IMR-90 (cell line): ENCODE measurements around the gene MYF6.

Source experiments
- BHLHE40 ChIP-seq: fragments of 150-350 bp; IDR thresholded peaks from 2 replicates; pipeline ENCODE4 v1.6.1; 2016; ENCODE audit warnings: mild to moderate bottlenecking, low read depth, low read length
- CEBPB ChIP-seq: IDR thresholded peaks from 2 replicates; pipeline ENCODE4 v1.6.1; 2012; ENCODE audit warnings: low read depth, low read length, improper control_type of control experiment
- CHD1 ChIP-seq: IDR thresholded peaks from 2 replicates; pipeline ENCODE4 v1.6.1; 2012; ENCODE audit warnings: low read depth, low read length, improper control_type of control experiment
- FOS ChIP-seq: fragments of 150-350 bp; IDR thresholded peaks from 2 replicates; pipeline ENCODE4 v1.6.1; 2016; ENCODE audit warnings: low read depth, low read length
- MAZ ChIP-seq: IDR thresholded peaks from 2 replicates; pipeline ENCODE4 v1.6.1; 2012; ENCODE audit warnings: low read depth, mild to moderate bottlenecking, low read length, improper control_type of control experiment, moderate library complexity, borderline replicate concordance
- MXI1 ChIP-seq: IDR thresholded peaks from 2 replicates; pipeline ENCODE4 v1.6.1; 2012; ENCODE audit warnings: low read depth, mild to moderate bottlenecking, low read length, moderate library complexity, borderline replicate concordance
- NFE2L2 ChIP-seq: fragments of 150-350 bp; IDR thresholded peaks from 2 replicates; pipeline ENCODE4 v1.6.1; 2016; ENCODE audit warnings: low read depth, mild to moderate bottlenecking, low read length
- POLR2A ChIP-seq: IDR thresholded peaks from 2 replicates; pipeline ENCODE4 v1.6.1; 2012; ENCODE audit warnings: mild to moderate bottlenecking, low read depth, low read length
- RAD21 ChIP-seq: IDR thresholded peaks from 2 replicates; pipeline ENCODE4 v1.6.1; 2012; ENCODE audit warnings: low read length, improper control_type of control experiment
- RFX5 ChIP-seq: IDR thresholded peaks from 2 replicates; pipeline ENCODE4 v1.8.0; 2012; ENCODE audit warnings: low read depth, mild to moderate bottlenecking, low read length, moderate library complexity
- TF ChIP-seq, protein P1 (sequence below): fragments of 150-350 bp; IDR thresholded peaks from 2 replicates; pipeline ENCODE4 v1.6.1; 2017; ENCODE audit warnings: mild to moderate bottlenecking, antibody characterized with exemption, low read length, low read depth
- TF ChIP-seq, protein P2 (sequence below): conservative IDR thresholded peaks from 2 replicates; pipeline ENCODE4 v1.5.1; 2012; ENCODE audit warnings: mild to moderate bottlenecking, low read depth, low read length, improper control_type of control experiment

DNA sequence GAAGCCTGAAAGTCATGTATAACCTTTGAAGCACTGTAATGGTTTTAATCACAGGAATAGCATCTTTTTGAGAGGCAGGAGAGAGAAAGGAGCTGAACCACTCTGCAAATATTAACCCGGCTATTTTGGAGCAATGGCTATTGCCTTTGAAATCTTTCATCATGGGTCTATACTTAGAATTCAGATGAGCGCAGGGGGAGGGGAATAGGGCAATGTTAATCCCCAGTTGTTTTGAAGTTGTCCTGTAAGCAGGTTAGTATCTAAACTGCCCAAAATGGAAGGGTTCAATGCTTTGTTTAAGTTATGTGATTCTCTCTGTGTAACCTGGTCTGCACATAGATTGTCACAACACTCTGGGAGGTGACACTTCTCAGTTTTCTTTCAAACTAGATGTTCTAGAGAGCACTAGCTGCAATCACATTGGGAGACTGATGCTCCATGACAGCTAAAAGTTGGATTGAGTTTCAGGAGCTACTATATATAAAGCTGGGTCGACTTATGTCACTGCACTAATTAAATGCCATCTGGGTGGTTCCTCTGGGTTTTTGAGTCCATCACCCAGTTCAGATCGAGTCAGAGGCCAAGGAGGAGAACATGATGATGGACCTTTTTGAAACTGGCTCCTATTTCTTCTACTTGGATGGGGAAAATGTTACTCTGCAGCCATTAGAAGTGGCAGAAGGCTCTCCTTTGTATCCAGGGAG, at the start of gene MYF6:
- TF ChIP-seq, protein P1, sequence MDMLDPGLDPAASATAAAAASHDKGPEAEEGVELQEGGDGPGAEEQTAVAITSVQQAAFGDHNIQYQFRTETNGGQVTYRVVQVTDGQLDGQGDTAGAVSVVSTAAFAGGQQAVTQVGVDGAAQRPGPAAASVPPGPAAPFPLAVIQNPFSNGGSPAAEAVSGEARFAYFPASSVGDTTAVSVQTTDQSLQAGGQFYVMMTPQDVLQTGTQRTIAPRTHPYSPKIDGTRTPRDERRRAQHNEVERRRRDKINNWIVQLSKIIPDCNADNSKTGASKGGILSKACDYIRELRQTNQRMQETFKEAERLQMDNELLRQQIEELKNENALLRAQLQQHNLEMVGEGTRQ = no peak
- TF ChIP-seq, protein P2, sequence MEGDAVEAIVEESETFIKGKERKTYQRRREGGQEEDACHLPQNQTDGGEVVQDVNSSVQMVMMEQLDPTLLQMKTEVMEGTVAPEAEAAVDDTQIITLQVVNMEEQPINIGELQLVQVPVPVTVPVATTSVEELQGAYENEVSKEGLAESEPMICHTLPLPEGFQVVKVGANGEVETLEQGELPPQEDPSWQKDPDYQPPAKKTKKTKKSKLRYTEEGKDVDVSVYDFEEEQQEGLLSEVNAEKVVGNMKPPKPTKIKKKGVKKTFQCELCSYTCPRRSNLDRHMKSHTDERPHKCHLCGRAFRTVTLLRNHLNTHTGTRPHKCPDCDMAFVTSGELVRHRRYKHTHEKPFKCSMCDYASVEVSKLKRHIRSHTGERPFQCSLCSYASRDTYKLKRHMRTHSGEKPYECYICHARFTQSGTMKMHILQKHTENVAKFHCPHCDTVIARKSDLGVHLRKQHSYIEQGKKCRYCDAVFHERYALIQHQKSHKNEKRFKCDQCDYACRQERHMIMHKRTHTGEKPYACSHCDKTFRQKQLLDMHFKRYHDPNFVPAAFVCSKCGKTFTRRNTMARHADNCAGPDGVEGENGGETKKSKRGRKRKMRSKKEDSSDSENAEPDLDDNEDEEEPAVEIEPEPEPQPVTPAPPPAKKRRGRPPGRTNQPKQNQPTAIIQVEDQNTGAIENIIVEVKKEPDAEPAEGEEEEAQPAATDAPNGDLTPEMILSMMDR = no peak
- TF ChIP-seq CEBPB (no peak), RAD21 (no peak), FOS (no peak), POLR2A (no peak), RFX5 (no peak), BHLHE40 (no peak), MAZ (no peak), NFE2L2 (no peak), CHD1 (no peak), MXI1 (no peak)
